Measurements from ENCODE around the gene FZD1. TPM values are rescaled to one million over a fixed set of nuclear protein-coding genes. Genes with fewer than 3 reads are reported as not detected.

The FZD1 gene
- total RNA-seq, 1 experiment from 2014 or later = 2.7 TPM

DNA sequence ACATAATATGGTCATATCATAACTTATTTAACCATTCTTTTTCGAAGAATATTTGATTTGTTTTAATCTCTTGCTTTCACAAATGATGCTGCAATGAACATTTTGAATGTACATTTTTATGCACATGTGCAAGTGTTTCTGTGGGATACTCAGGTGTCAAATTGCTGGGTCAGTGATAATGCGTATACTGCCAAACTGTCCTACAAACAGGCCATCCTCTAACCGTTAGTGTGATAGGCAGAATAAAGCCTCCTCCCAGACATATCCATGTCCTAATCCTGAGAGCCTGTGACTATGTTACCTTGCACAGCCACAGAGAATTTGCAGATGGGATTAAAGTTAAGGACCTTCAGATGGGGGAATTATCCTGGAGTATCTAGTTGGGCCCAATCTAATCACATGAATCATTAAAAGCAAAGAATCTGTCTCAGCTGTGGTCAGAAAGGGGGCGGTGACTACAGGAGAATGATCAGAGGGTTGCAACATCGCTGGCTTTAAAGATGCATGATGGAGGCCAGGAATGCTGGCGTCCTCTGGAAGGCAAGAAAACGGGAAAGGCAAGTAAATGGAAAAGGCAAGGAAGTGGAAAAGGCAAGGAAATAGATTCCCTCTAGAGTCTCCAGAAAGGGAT lies 46.7 kb downstream of the FZD1 start:
- DNase-seq = peak; percentile 31
- Histone ChIP-seq H3K27ac (ENCODE audit: low read length) (no peak overlapping the region), H4K20me1 (ENCODE audit: low read length) (no peaks in the 10 kb centered on the region), H3K9me2 (replicated peaks; ENCODE audit: low read length) (no peaks in the 10 kb centered on the region), H3K79me2 (ENCODE audit: low read length) (no peaks in the 10 kb centered on the region), H3F3A (ENCODE audit: low read length, unreplicated experiment) (no peaks in the 10 kb centered on the region), H3K4me1 (ENCODE audit: insufficient read depth, low read length) (peaks cover 7% of the 10 kb centered on the region), H3K27me3 (ENCODE audit: low read length) (no peaks in the 10 kb centered on the region; the same call in 1 of the 2 replicates), H3K4me2 (ENCODE audit: low read length) (no peak overlapping the region), H3K9me3 (ENCODE audit: low read length) (no peaks in the 10 kb centered on the region), H2AFZ (ENCODE audit: low read length) (no peak overlapping the region), H3K9ac (ENCODE audit: low read length) (no peak overlapping the region), H3K36me3 (ENCODE audit: low read depth, low read length) (no peaks in the 10 kb centered on the region), H3K4me3 (ENCODE audit: low read length) (no peak overlapping the region)
- BruUV-seq (replicated peaks) = no TSS peak
- CTCF ChIA-PET = no interaction called here
- TF ChIP-seq CTCF (conservative IDR thresholded peaks at IDR 0.05; ENCODE audit: low read depth, low read length) (no peak), EZH2phosphoT487 (IDR thresholded peaks at IDR 0.05; ENCODE audit: borderline replicate concordance, low read length) (no peak), EZH2 (IDR thresholded peaks at IDR 0.05; ENCODE audit: low read length, unreplicated experiment) (no peak)
- ATAC-seq = no peak
- POLR2A ChIA-PET (ENCODE audit: unreplicated experiment) = no interaction called here
- intact Hi-C loops (cut with micrococcal nuclease) = no loop called here

- H3K9me2 ChIP-seq (replicated peaks; ENCODE audit: low read length) = no peaks in the 10 kb centered on the region
- H3K4me3 ChIP-seq (ENCODE audit: low read length) = no peak overlapping the region
- H4K20me1 ChIP-seq (ENCODE audit: low read length) = no peaks in the 10 kb centered on the region
- no peak for TF ChIP-seq CTCF (conservative IDR thresholded peaks at IDR 0.05; ENCODE audit: low read depth, low read length)
- no peak for TF ChIP-seq EZH2 (IDR thresholded peaks at IDR 0.05; ENCODE audit: low read length, unreplicated experiment)
- TF ChIP-seq EZH2phosphoT487 (IDR thresholded peaks at IDR 0.05; ENCODE audit: borderline replicate concordance, low read length) = no peak
- H3K9ac ChIP-seq (ENCODE audit: low read length) = no peak overlapping the region
- no TSS peak for BruUV-seq (replicated peaks)
- H3K79me2 ChIP-seq (ENCODE audit: low read length) = no peaks in the 10 kb centered on the region
- H3K9me3 ChIP-seq (ENCODE audit: low read length) = no peaks in the 10 kb centered on the region
- ChIA-PET CTCF (no interaction called here), POLR2A (ENCODE audit: unreplicated experiment) (no interaction called here)
- no peaks in the 10 kb centered on the region for H3F3A ChIP-seq (ENCODE audit: low read length, unreplicated experiment)
- H2AFZ ChIP-seq (ENCODE audit: low read length) = no peak overlapping the region
- intact Hi-C loops (cut with micrococcal nuclease) = no loop called here
- H3K4me1 ChIP-seq (ENCODE audit: insufficient read depth, low read length) = peaks cover 7% of the 10 kb centered on the region
- no peaks in the 10 kb centered on the region for H3K36me3 ChIP-seq (ENCODE audit: low read depth, low read length)
- H3K4me2 ChIP-seq (ENCODE audit: low read length) = no peak overlapping the region
- no peak overlapping the region for H3K27ac ChIP-seq (ENCODE audit: low read length)
- ATAC-seq (no peak), DNase-seq (no peak)
- no peaks in the 10 kb centered on the region; the same call in 1 of the 2 replicates for H3K27me3 ChIP-seq (ENCODE audit: low read length)
These were observed 47.6 kb downstream of the FZD1 start for GRCh38 chr7:91311839-91312238.

GRCh38 chr7:91313113-91313512 lies 48.9 kb downstream of the FZD1 start:
- Histone ChIP-seq H3K9me3 (ENCODE audit: low read length) (no peaks in the 10 kb centered on the region), H3K27me3 (ENCODE audit: low read length) (0 out of 2 replicates have a peak, but pooled peaks cover 5% of the 10 kb centered on the region), H3K4me1 (ENCODE audit: insufficient read depth, low read length) (peaks cover 7% of the 10 kb centered on the region), H3K27ac (ENCODE audit: low read length) (no peak overlapping the region), H3K36me3 (ENCODE audit: low read depth, low read length) (no peaks in the 10 kb centered on the region), H4K20me1 (ENCODE audit: low read length) (no peaks in the 10 kb centered on the region), H3K4me2 (ENCODE audit: low read length) (no peak overlapping the region), H3K79me2 (ENCODE audit: low read length) (no peaks in the 10 kb centered on the region), H3F3A (ENCODE audit: low read length, unreplicated experiment) (no peaks in the 10 kb centered on the region), H3K9me2 (replicated peaks; ENCODE audit: low read length) (no peaks in the 10 kb centered on the region), H3K9ac (ENCODE audit: low read length) (no peak overlapping the region), H3K4me3 (ENCODE audit: low read length) (no peak overlapping the region), H2AFZ (ENCODE audit: low read length) (no peak overlapping the region)
- DNase-seq (no peak), ATAC-seq (no peak)
- TF ChIP-seq EZH2 (IDR thresholded peaks at IDR 0.05; ENCODE audit: low read length, unreplicated experiment) (no peak), CTCF (conservative IDR thresholded peaks at IDR 0.05; ENCODE audit: low read depth, low read length) (no peak), EZH2phosphoT487 (IDR thresholded peaks at IDR 0.05; ENCODE audit: borderline replicate concordance, low read length) (no peak)
- CTCF ChIA-PET = no interaction called here
- intact Hi-C loops (cut with micrococcal nuclease) = no loop called here
- no TSS peak for BruUV-seq (replicated peaks)
- POLR2A ChIA-PET (ENCODE audit: unreplicated experiment) = no interaction called here
